Central memory CD4-positive, alpha-beta T cell (primary cell): ENCODE results near the gene ACADVL.
A peak's percentile ranks its signal among the peaks of the same experiment; 100 is the strongest.

ENCODE experiments used
- DNase-seq: peaks from one replicate; pipeline ENCODE4 v3.0.0; 2022

Gene ACADVL

GRCh38 chr17:7191571-7192270, 28.0 kb upstream of the ACADVL start:
- DNase-seq, result no peak

GRCh38 chr17:7192271-7192937, 27.3 kb upstream of the ACADVL start:
- DNase-seq, result no peak

- no peak for DNase-seq
These were observed 23.8 kb upstream of the ACADVL start for GRCh38 chr17:7195971-7196370.

GRCh38 chr17:7196651-7197401, 22.9 kb upstream of the ACADVL start:
- no peak for DNase-seq

- no peak for DNase-seq
These were observed 16.3 kb upstream of the ACADVL start for GRCh38 chr17:7203391-7203790.

- no peak for DNase-seq
These were observed 15.4 kb upstream of the ACADVL start for GRCh38 chr17:7204336-7204735.

GRCh38 chr17:7204828-7205461, 14.8 kb upstream of the ACADVL start:
- peak; percentile 99 for DNase-seq

GRCh38 chr17:7205561-7205960, 14.2 kb upstream of the ACADVL start:
- no peak for DNase-seq

GRCh38 chr17:7207120-7208001, 12.4 kb upstream of the ACADVL start:
- no peak for DNase-seq

GRCh38 chr17:7208027-7208571, 11.6 kb upstream of the ACADVL start:
- no peak for DNase-seq

- no peak for DNase-seq
These were observed 10.8 kb upstream of the ACADVL start for GRCh38 chr17:7208754-7209460.

- DNase-seq, result no peak
These were observed 8.1 kb upstream of the ACADVL start for GRCh38 chr17:7211491-7212273.

GRCh38 chr17:7213895-7214299, 5.8 kb upstream of the ACADVL start:
- no peak for DNase-seq

GRCh38 chr17:7214300-7215135, 5.2 kb upstream of the ACADVL start:
- peak; percentile 97 for DNase-seq

GRCh38 chr17:7215136-7215638, 4.6 kb upstream of the ACADVL start:
- DNase-seq, result no peak

GRCh38 chr17:7215652-7216180, 4.0 kb upstream of the ACADVL start:
- DNase-seq, result no peak

GRCh38 chr17:7216242-7217112, 3.3 kb upstream of the ACADVL start:
- DNase-seq, result no peak
